Epithelial cell of proximal tubule (primary cell): ENCODE results near the gene RAB22A. TPM values are rescaled to one million over a fixed set of nuclear protein-coding genes. Genes with fewer than 3 reads are reported as not detected.

Experiments used
- DNase-seq: peaks from one replicate; pipeline ENCODE4 v3.0.0-alpha.2; 2011; ENCODE audit warnings: low read depth
- H3K4me3 ChIP-seq: 2 replicates; pipeline ENCODE4 v1.5.1; 2011; ENCODE audit warnings: low read depth, mild to moderate bottlenecking, low read length
- total RNA-seq: library from RNA; depleted of rRNA; stranded (reverse); fragments of >200 nt; gene quantifications from 2 replicates; pipeline ENCODE4 v1.2.3, GENCODE V29; 2015
- TF ChIP-seq, protein P1 (sequence below): conservative IDR thresholded peaks from 2 replicates; pipeline ENCODE4 v1.5.1; 2012; ENCODE audit warnings: low read depth, mild to moderate bottlenecking, low read length

RAB22A gene
- total RNA-seq, 1 donor from 2014 or later = 10.6 TPM

DNA sequence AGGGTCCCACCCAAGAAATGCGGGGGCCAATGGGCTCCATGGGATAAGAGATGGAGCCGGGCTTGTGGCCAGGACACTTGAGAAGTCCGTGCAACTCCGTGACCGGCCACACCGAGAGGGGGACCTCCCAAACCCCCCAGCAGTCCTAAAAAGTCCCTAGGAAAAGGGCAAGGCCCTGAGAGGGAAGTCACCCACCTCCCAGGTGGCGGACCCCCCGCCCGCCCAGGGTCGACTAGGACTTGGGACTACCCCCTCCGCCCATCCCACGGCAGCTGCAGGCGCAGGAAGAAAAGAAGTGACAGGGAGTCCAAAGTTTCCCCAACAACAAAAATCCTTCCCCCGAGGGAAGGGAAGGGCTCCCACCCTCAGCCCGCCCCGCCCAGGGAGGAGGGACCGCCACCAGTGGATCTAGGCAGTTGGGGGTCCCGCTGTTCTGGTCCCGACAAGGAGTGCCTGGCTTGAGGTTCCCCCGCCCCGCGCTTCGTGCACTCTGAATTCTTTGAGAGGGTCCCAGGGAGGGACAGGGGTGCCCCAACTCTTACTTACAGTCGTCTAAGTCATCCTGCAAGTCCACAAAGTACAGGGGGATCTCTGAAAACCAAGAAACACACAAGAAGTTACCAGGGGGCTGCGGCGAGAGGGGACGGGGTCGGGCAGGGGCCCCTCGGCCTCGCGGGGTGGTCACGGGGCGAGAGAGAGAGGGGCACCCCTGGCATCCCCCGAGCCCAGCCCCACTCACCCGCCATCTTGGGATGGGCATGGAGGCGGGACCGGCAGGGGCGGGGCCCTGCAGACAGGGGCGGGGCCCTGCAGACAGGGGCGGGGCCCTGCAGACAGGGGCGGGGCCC, 611 bp upstream of the RAB22A start:
- TF ChIP-seq, protein P1, sequence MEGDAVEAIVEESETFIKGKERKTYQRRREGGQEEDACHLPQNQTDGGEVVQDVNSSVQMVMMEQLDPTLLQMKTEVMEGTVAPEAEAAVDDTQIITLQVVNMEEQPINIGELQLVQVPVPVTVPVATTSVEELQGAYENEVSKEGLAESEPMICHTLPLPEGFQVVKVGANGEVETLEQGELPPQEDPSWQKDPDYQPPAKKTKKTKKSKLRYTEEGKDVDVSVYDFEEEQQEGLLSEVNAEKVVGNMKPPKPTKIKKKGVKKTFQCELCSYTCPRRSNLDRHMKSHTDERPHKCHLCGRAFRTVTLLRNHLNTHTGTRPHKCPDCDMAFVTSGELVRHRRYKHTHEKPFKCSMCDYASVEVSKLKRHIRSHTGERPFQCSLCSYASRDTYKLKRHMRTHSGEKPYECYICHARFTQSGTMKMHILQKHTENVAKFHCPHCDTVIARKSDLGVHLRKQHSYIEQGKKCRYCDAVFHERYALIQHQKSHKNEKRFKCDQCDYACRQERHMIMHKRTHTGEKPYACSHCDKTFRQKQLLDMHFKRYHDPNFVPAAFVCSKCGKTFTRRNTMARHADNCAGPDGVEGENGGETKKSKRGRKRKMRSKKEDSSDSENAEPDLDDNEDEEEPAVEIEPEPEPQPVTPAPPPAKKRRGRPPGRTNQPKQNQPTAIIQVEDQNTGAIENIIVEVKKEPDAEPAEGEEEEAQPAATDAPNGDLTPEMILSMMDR = no peak
- H3K4me3 ChIP-seq = peak overlapping the region; percentile 88
- no peak for DNase-seq

DNA sequence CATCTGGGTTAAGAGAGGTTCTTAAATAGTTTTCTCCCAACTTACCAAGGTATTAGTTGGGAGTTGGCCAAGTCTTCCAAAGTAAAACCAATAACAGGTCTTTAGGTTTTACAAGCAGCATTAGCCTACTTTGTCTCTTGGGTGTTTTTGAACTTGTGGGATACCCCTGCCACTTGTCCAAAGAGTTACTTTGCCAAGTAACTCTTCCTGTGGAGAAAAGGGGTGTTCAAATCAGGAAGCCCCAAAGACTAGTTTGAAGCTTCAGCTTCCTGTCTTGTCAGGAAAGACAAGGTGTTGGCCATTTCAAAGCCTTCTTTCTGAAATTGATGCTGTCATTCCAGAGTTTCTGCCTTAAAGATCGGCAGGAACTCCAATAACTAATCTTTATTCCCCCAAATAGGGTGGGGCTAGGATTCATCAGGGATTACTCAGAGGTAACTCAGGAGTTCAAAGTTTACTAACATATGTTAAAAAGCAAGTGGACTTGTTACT, 822 bp downstream of the RAB22A start:
- TF ChIP-seq, protein P1 = no peak
- peak; percentile 19 for DNase-seq
- peak overlapping the region; percentile 84 for H3K4me3 ChIP-seq

DNA sequence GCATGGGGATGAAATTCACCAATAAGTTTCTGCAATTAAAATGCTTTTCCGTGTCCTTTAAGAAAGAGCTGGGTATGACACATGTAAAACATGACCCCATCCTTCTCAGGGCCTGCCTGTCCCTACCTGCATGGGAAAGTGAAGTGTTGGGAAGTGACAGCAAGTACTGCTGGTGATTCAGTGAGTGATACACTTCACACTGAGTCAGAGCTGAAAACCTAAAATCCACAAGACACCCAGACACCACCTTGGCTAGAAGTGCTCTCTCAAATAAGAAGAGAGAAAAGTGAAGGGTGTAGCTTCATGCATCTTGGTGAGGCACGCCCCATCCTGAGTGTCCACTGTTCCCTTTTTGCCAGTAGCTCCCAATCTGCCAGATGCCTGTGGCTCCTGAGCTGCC, 3.3 kb downstream of the RAB22A start:
- TF ChIP-seq, protein P1 = no peak
- H3K4me3 ChIP-seq = no peak overlapping the region
- DNase-seq = no peak

DNA sequence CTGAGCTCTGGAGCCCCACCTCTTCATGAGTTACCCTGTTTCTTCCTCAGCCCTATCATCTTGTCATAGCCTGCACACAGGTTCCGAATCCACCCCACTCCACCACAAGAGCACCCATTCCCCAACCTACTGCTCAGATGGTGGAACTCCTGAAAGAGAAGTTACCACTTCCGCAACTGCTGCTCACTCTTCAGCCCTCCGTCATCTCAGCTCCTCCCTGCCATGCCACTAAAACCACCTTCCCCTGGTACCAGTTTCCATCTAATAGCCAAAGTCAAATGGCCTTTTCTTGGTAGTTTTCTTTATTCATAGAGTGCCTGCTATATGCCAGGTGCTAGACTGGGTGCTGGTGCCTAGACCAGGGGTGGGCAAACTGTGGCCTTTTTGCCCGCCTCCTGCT, 3.9 kb downstream of the RAB22A start:
- no peak overlapping the region for H3K4me3 ChIP-seq
- no peak for DNase-seq

DNA sequence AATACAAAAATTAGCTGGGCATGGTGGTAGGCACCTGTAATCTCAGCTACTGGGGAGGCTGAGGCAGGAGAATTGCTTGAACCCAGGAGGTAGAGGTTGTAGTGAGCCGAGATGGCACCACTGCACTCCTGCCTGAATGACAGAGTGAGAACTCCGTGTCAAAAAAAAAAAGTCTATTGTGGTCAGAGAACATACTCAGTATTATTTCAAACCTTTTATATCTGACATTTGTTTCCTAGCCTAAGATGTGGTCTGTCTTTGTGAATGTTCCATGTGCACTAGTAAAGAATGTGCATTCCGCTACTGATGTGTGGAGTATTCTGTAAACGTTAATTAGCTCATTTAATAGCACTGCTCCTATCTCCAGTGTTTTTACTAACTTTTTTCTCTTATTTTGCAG, 11.7 kb downstream of the RAB22A start:
- no peak for DNase-seq
- no peak overlapping the region for H3K4me3 ChIP-seq
- TF ChIP-seq, protein P1 = no peak

More for the DNA sequence above, 3.9 kb downstream of the RAB22A start:
- TF ChIP-seq, protein P1 = no peak

DNA sequence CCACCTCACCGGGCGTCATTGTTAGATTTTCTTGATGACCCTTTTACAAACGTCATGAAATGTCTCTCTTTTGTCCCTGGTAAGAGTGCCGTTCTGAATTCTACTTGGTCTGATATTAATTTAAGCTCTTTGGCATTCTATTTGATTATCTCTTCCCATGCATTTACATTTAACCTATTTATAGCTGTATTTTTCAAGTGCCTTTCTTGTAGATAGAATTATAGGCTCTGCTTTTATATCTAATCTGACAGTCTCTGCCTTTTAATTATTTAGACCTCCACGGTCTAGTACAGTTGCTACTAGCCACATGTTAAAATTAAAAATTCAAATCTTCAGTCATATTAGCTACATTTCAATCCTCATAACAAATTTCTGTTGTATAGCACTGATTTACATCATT, 12.6 kb downstream of the RAB22A start:
- DNase-seq = no peak
- TF ChIP-seq, protein P1 = no peak
- no peak overlapping the region for H3K4me3 ChIP-seq

DNA sequence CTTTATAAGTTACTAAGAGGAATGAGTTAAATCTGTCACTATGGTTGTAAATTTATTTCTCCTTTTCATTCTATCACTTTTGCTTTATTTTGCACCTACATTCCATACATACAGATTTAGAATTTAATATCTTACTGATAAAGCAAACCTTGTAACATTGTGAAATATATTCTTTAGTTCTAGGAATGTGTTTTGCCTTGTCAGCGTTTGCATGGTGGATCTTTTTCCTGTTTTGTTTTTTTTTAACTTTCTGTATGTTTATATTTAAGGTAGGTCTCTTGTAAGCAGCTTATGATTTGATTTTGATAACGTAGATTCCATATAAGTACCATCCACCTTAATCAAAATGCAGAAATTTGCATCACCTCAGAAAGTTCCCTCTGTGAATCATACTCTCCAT, 16.4 kb downstream of the RAB22A start:
- no peak for DNase-seq
- TF ChIP-seq, protein P1 = no peak
- H3K4me3 ChIP-seq = no peak overlapping the region
